HG03103 (cell line): ENCODE results near the gene SEC22A.

Source experiments
- ATAC-seq: cut with Tn5 transposase; IDR thresholded peaks from one replicate; pipeline ENCODE4 v1.9.1; 2021; ENCODE audit warnings: low read depth; ENCODE audit not compliant: unreplicated experiment

SEC22A gene, protein sequence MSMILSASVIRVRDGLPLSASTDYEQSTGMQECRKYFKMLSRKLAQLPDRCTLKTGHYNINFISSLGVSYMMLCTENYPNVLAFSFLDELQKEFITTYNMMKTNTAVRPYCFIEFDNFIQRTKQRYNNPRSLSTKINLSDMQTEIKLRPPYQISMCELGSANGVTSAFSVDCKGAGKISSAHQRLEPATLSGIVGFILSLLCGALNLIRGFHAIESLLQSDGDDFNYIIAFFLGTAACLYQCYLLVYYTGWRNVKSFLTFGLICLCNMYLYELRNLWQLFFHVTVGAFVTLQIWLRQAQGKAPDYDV

GRCh38 chr3:123201557-123202427 lies at the start of gene SEC22A:
SEC22A (plus strand) TSS chr3:123201943; CDS start chr3:123209218, 7,275 bp downstream.
- ATAC-seq: peak; percentile 96

DNA sequence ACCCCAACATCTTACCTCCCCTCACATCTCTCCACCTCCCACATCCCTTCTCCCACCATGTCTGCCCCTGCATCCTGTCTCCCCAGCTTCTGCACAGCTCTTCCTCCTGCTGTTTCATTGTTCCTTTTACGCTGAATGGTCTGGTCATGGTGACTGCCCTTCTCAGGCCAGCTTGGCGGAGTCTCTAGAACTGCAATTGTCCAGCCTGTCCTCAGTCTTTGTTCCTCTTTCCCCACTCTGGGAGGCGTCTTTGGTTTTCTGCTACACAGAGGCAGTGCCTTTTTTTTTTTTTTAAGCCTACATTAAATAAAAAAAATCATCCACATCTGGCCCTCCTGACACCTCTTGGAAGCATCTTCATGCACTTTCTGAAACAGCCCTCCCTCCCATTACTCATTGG lies 49.1 kb upstream of the SEC22A start:
- no peak for ATAC-seq

GRCh38 chr3:123153125-123154019 lies 48.4 kb upstream of the SEC22A start:
- ATAC-seq: no peak

DNA sequence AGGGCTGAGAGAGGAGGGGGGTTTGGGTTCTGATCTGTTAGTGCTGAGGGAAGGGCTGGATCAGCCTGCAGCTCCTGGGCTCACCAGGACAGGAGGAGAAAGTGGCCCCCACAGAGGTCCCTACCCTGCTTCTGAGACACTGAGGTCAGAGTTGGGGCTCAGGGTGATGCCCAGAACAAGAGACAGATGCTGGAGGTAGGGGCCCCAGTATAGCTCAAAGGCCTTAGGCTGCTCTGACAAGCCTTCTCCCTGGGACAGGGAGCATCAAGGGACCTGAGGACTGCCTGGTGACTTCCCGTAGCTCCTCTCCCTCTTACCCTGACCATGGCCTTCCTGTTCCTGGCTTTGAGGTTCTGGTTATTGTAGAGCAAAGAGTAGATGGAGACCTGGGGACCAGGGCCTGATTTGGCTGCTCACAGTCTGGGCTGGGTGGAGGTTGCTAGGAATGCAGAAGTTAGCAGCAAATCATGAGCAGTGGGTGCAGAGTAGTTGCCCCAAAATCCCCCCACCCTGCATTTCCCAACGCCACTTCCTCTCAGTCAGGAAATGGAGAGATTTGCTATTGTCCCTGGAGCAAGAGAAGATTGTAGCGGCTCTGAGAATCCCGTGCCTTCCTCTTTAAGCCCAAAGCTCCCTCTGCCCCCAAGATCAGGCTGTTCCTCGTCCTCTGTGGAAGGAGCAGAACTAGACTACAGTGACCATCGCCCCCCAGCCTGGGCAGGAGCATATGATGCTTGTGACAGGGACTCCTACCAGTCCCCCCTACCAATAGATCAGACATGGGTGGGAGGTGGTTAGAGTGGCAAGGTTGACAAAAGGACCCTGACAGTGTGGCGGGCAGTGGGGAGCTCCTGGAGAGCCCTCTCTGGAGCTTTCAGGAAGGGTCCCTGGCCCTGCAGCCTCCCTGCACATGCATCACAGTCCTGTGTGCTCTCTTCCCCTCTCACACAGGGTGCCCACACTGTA lies 47.4 kb upstream of the SEC22A start:
- ATAC-seq: no peak

- no peak for ATAC-seq
These were observed 46.2 kb upstream of the SEC22A start for GRCh38 chr3:123155471-123156011.

DNA sequence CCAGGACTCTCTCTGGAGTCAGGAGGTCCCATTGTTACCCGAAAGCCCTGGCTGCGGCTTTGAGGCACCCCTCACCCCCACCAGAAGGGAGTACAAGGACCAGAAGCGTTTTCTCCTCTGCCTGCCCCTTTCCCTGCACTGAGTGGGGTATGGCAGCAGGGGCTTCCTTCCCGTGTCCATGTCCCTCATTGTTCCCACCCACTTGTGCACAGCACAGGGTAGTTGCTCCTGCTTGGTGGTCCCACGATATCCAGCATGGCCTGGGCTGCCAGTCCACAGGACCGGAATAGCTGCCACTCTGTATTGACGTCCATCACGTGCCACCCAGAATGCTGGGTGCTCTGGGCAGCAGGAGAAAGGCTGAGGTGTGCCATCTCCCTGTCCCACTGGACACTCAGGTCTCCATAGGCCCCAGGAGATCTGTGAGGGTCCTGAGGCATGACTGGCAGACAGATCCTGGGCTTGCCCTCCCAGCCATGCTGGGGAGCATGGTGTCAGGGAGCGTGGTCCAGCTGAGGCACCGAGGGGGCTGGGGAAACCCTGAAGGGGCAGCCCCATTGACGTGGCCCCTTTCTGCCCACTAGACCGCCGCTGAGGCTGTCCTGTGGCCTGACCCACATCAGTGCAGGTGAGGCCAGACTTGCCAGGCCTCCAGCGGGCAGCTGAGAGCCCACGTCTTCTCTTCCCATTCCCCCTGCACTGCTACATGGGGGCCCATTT lies 45.3 kb upstream of the SEC22A start:
- ATAC-seq: no peak

GRCh38 chr3:123157209-123157597 lies 44.5 kb upstream of the SEC22A start:
- ATAC-seq: no peak

- no peak for ATAC-seq
These were observed 44.0 kb upstream of the SEC22A start for GRCh38 chr3:123157598-123158287.

DNA sequence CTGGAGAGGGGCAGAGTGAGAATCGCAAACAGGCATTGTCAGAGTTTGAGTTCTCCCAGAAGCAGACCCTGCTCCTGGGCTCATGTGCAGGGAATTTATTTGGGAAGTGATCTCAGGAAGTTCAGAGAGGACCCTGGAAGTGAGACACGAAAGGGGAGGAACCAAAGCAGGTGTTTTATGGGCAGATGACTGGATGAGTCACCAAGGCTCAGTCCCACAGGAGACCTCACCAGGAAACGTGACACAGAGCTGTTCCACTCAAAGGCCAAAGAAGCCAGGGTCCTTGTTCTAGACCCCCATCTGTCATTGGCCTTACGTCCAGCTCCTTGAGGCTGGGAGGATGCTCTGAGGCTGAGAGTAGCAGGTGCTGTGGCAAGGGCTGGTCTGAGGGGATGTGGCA lies 43.4 kb upstream of the SEC22A start:
- ATAC-seq: no peak

GRCh38 chr3:123158899-123159390 lies 42.8 kb upstream of the SEC22A start:
- no peak for ATAC-seq

- no peak for ATAC-seq
These were observed 41.7 kb upstream of the SEC22A start for GRCh38 chr3:123159926-123160635.

DNA sequence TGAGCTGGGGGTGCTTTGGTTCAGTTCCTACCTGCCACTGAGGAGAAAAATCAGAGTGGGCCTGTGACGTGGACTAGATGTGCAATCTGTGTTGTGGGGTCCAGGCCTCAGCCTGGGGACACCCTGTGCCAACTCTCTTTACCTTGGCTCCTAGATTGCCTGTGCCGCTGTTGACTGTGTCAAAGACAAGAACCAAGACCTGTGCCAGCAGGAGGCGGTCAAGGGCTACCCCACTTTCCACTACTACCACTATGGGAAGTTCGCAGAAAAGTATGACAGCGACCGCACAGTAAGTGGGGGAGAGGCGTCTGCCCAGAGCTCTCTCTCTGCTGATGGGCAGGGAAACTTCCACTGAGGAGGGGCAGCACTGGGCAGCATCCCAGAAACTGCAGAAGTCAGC lies 40.6 kb upstream of the SEC22A start:
- ATAC-seq: no peak

DNA sequence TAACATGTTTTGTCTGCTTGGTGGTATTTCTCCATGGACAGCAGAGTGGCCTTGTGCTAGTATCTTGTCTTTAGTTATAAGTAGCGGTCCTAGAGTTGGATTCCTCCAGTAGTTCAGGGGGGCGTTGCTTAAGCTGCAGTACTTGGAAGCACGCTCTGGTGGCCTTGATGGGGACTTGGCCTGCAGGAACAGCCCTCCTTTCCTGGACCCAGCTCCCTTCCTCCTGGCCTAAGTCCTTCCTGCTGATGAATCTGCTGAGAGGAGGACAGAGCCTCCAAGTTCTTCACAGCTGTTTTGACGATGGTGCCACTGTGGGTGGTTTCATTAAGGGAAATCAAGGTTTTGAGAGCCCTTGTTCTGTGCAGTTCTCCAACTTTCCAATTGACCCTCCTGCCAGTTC lies 38.6 kb upstream of the SEC22A start:
- ATAC-seq: no peak

- ATAC-seq: no peak
These were observed 36.6 kb upstream of the SEC22A start for GRCh38 chr3:123165163-123165562.

DNA sequence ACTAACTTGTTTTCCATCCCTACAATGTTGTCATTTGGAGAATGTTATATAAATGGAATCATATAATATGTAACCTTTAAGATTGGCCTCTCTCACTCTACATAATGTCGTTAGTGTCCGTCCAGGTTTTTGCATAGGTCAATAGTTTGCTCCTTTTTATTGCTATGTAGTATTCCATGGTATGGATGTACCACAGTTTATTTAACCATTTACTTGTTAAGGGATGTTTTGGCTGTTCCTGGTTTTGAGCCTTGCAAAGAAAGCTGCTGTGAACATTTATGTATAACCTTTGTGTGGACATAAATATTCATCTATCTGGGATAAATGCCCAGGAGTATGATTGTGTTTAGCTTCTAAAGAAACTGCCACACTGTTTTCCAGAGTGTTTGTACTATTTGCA lies 34.1 kb upstream of the SEC22A start:
- no peak for ATAC-seq

DNA sequence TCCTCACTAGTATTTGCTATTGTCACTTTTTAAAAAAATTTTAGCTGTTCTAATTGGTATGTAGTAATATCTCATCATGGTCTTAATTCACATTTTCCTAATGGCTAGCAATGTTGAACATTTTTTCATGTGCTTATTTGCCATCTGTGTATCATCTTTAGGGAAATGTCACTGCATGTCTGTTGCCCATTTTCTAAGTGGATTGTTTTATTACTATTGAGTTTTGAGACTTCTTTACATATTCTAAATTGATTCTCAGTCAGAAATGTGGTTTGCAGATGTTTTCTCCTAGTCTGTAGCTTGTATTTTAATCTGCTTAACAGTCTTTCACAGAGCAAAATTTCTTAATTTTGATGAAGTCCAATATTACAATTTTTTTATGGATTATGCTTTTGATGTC lies 33.6 kb upstream of the SEC22A start:
- no peak for ATAC-seq

GRCh38 chr3:123168605-123169004 lies 33.1 kb upstream of the SEC22A start:
- no peak for ATAC-seq
